ENCODE measurements around the gene UBL4A.

UBL4A gene

GRCh38 chrX:154482786-154483185, 3.6 kb downstream of the UBL4A start:
- no peak for DNase-seq (ENCODE audit: low read depth in 2 of 2)

DNA sequence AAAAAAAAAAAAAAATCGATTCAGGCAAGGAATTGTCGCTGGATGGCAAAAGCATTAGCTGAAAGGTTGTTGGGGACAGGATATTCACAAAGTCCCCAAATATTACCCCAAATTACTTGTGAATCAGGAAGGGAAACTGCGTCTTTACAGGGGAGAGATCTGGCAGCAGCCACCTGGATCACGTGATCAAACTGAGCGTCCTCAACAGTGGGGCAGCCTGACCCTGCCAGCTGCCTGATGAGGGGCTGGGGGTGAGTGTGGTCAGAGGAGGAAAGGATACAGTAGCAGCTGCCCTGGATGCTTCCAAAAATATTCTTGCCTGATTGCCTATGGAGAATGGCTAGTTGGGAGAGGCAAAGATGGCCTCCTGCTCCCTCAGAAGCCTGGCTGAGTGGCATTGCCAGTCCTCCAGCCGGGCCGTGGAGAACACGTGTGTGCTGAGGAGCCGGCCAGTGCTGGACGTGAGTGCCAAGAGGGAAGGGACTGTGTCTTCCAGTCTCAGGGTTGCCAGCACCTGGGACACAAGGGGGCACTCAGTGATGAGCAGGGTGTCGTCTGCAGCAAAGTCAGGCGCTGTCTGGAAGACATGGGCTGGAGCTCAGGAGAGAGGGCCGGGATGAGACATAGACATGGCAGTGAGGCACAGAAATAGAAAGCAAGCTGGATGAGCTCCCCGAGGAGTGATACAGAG, 4.4 kb downstream of the UBL4A start:
- DNase-seq (ENCODE audit: low read depth in 2 of 2), result no peak

- DNase-seq (ENCODE audit: low read depth in 2 of 2), result no peak
Measured at GRCh38 chrX:154481195-154481594, 5.2 kb downstream of the UBL4A start.

GRCh38 chrX:154478728-154479622, 7.4 kb downstream of the UBL4A start, which contains the start of gene LAGE3:
Gene LAGE3, minus strand, starts transcription at chrX:154479281. Its CDS starts 366 bp downstream, at chrX:154478915.
- peak; percentile 88 to 91 for DNase-seq (ENCODE audit: low read depth in 2 of 2)

GRCh38 chrX:154477891-154478477, 8.4 kb downstream of the UBL4A start:
- no peak for DNase-seq (ENCODE audit: low read depth in 2 of 2)

- no peak for DNase-seq (ENCODE audit: low read depth in 2 of 2)
Measured at GRCh38 chrX:154476821-154477220, 9.6 kb downstream of the UBL4A start.

DNA sequence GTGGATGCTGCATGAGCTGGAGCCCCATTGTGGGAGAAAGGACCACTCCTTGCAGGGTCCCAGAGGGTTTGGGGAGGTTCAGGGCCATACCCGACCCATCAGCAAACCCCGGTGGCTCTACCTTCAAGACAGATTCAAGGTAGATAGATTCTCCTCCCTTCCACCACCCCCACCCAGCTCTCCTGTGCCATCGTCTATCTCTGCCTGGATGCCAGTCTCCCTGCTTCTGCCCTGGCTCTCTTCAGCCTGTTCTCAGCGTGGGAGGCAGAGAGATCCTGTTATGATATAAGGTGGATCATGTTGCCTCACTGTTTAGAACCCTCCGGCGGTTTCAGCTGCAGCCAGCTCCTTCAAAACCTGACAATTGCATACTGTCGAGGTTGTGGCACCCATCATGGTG, 12.7 kb downstream of the UBL4A start:
- DNase-seq (ENCODE audit: low read depth in 2 of 2), result no peak

DNA sequence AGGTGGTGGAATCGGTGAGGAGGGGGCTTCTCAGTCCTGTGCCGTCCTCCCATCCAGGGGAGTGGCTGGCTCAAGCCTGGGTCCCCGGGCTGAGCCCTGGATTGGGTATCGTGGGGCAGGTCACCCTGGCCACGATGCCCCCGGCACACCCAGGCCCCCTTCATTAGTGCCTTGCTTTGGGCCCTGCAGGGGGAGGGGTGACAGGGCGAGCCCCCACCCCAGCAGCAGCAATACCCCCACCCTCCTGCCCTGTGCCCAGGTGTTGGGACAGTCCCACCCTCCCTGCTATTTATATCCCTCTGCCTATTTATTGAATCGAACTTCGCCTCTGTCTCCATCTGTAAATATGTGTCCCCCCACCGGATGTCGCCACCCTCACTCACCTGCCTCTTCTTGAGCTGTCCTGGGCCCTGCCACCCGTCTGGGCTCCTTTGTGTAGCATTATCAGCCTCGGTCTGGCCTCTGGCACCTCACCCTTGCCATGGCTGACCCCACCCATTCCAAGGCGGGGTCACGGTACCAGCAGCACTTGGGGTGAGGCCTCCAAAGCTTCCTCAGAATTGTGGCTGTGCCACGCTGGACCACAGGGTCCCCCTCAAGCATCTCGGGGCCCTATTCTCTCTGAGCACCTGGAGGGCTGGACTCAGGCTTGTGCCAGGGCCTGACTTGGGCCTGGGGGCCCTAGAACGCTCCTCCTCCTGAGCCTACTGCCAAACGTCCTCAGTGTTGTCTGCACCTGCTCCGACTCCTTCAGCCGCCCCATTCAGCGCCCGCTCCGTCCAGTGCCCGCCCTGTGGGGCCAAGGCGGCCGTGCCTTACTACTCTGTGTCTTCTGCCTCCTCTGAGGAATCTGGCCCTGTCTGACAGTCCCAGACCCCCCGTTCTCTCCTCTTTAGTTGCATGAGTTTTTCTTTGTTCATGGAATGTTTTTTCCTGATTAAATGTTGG, 13.5 kb downstream of the UBL4A start:
- no peak for DNase-seq (ENCODE audit: low read depth in 2 of 2)

DNA sequence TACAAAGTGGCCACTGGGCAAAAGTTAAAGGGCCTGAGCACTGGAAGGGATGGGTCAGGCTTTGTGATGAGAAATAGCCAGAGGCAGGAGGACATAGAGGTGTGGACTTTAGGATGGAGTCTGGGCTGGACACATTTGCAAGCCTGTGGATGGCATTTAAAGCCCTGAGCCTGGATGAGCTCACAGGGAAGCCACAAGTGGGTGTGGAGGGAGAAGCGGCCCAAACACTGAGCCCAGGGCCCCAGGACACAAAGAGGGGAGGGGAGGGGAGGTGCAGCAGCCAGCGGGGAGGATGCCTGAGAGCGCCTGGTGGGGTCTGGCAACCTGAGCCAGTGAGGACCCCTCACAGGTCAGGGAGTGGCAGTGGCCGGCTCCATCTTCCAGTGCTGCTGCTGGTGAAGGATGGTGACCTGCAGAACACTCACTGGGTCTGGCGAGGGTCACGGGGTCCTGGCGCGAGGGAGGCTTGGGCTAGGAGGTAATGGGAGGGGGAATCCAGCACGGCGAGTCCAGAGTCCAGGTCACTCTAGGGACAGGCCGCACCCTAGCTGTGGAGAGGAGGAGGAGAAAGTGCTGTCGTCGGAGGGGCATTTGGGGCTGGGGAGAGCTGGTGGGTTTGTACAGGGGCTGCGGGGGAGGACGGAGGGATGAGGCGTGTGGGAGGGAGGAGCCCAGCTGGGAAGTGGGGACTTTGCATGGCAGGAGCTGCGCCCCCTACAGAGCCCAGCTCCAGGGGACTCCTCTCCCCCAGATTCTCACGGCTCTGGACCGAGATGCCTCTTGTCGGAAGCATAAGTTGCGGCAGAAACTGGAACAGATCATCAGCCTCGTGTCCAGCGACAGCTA, 14.4 kb downstream of the UBL4A start:
- DNase-seq (ENCODE audit: low read depth in 2 of 2), result no peak

DNA sequence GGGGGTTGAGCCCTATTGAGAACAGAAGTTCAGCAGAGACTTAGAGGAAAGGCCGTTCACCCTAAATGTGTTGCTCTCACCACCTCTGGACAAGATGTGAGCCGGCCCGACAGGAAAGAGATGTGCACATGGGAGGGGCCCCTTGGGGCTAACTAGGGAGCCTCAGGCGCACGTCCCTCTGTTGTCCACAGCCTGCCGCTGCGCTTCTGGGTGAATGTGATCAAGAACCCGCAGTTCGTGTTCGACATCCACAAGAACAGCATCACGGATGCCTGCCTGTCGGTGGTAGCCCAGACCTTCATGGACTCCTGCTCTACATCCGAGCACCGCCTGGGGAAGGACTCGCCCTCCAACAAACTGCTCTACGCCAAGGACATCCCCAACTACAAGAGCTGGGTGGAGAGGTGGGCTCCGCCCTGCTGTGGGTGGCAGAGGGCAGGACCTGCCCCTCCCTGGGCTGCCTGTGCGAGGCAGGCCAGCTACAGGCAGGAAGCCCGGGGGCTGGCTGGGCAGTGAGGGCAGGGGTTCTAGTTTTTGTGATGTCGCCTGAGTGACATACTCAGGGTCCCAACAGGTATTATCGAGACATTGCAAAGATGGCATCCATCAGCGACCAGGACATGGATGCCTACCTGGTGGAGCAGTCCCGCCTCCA, 15.4 kb downstream of the UBL4A start:
- no peak for DNase-seq (ENCODE audit: low read depth in 2 of 2)

DNA sequence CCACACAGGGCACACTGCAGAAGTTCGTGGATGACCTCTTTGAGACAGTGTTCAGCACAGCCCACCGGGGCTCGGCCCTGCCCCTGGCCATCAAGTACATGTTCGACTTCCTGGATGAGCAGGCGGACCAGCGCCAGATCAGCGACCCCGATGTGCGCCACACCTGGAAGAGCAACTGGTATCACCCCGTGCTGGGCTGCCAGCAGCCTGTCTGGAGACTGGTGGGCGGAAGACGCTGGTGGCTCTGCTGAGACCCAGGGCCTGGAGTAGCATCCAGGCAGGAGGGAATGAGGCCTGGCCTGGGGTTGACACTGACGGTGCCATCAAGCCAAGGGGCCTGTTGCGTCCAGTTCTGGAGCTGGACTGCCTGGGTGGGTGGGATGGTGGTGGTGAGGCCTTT, 16.0 kb downstream of the UBL4A start:
- no peak for DNase-seq (ENCODE audit: low read depth in 2 of 2)

GRCh38 chrX:154469880-154470279, 16.5 kb downstream of the UBL4A start:
- no peak for DNase-seq (ENCODE audit: low read depth in 2 of 2)

GRCh38 chrX:154469114-154469513, 17.3 kb downstream of the UBL4A start:
- no peak for DNase-seq (ENCODE audit: low read depth in 2 of 2)

GRCh38 chrX:154468217-154468616, 18.2 kb downstream of the UBL4A start:
- DNase-seq (ENCODE audit: low read depth in 2 of 2), result no peak

- no peak for DNase-seq (ENCODE audit: low read depth in 2 of 2)
Measured at GRCh38 chrX:154467556-154467955, 18.9 kb downstream of the UBL4A start.

GRCh38 chrX:154466907-154467306, 19.5 kb downstream of the UBL4A start:
- no peak for DNase-seq (ENCODE audit: low read depth in 2 of 2)

DNA sequence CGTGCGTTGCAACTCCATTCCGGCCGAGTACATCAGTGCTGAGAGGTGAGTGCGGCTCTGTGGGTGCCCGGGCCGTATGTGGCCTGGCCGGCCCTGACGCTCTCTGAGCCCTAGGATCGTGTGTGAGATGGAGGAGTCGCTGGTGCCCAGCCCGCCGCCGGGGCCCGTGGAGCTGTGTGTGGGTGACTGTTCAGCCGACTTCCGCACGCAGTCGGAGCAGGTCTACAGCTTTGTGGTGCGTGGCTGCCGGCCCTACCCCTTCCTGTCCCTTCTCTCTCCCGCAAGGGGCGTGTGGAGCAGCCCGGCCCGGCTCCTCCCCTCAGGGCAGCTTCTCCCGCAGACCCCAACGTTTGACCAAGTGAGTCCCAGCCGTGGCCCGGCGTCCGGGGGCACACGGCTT, 20.4 kb downstream of the UBL4A start:
- no peak for DNase-seq (ENCODE audit: low read depth in 2 of 2)

DNA sequence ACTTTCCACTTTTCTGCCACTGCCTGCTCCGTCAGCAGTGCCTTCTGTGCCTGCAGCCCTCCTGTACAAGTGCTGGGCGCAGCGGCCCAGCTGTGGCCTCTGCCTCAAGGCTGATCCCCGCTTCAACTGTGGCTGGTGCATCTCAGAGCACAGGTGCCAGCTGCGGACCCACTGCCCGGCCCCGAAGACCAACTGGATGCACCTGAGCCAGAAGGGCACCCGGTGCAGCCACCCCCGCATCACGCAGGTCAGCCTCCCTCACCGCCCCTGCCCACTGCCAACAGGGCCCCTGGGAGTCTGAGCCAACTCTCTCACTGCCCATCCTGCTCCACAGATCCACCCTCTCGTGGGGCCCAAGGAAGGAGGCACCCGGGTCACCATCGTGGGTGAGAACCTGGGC, 20.8 kb downstream of the UBL4A start:
- no peak for DNase-seq (ENCODE audit: low read depth in 2 of 2)

DNA sequence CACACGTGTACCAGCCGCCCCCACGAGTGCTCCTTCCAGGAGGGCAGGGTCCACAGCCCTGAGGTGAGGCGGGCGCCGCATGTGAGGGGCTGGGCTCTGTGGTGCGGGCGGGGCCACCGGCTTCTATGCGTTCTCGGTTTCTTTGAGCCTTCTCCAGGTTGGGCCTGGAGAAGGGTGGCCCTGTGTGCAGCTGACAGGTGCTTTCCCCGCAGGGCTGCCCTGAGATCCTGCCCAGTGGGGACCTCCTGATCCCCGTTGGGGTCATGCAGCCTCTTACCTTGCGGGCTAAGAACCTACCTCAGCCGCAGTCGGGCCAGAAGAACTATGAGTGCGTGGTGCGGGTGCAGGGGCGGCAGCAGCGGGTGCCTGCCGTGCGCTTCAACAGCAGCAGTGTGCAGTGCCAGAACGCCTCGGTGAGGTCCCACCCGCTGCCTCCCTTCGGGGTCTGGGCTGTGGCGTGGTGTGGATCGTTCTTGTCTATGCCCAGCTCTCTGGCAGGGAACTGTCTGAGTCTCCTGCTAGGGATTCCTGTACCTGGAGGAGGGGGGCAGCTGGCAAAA, 21.5 kb downstream of the UBL4A start:
- no peak for DNase-seq (ENCODE audit: low read depth in 2 of 2)
